Measurements from ENCODE around the gene ZCCHC9.
"Not testable (repeated sequence)": the region's sequence is repeated elsewhere in the genome, so short reads cannot be mapped to it uniquely, and the experiment has no call there.

ZCCHC9 gene

DNA sequence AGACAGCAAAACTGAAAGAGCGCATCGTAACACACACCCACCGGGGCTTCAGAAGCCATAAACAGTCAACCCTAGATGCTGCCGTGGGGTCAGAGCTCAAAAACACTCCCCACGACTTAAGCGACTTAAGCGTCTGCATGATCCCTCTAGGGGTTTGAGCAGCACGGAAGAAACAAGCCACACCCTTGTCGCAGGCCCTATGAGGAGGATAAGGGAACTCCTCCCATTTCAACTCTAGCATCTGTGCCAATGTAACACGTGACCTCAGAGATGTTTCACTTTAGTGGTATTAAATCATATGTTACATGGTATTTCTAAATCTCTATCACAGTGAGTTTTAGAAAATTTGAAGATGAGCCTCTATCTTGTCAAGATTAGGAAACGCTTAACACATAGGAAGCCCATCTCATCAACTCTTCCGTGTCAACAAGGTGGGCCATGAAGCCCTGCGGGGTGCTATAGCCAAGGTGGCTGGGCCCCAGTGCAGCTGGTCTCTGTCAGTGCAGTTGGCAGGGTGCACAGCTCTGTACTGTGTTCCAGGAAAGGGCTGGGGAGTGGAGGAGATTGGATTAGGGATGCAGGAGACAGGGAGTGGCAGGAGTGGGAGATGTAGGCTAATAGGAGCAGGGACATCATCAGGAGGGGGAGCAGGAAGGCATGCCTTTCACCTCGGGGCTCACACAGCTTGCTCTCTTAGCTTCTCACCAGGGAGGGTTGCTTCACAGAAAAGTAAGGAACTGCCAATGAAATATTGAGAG is 33.1 kb downstream of the ZCCHC9 start:
- Histone ChIP-seq H3K4me3 (ENCODE audit: low read length) (no peak overlapping the region), H3K4me1 (ENCODE audit: control insufficient read depth, insufficient read depth, low read length) (0 out of 2 replicates have a peak, but pooled peaks cover 2% of the 10 kb centered on the region), H3K27ac (ENCODE audit: low read length) (no peak overlapping the region), H3K27me3 (ENCODE audit: control insufficient read depth, insufficient read depth, low read length) (no peaks in the 10 kb centered on the region), H3K9me3 (ENCODE audit: control insufficient read depth, insufficient read depth, low read length) (no peaks in the 10 kb centered on the region), H3K36me3 (ENCODE audit: control insufficient read depth, insufficient read depth, low read length) (no peaks in the 10 kb centered on the region)
- DNase-seq (ENCODE audit: low read depth, low spot score), result no peak
- no CpG with 5 or more reads among the region's 14 CpGs for WGBS (ENCODE audit: insufficient coverage, insufficient read length)

DNA sequence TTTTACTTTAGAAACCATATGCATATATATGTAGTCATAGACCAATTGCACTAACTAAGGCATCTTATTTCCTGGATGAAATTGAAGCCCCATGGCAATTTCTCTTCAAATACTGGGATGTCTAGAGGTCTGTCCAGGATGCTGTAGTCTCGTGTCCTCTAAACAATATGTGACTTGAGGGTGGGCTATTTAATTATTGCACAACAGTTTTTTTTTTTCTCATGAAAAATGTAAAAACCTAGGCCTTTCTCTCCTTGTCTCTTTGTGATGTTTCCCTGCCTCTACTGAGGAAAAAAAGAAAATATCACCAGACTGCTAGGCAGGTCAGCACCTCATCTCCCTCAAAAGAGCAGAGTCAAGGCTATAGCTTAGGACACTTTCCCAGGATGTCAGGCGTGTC is 34.6 kb downstream of the ZCCHC9 start:
- Histone ChIP-seq H3K4me1 (ENCODE audit: control insufficient read depth, insufficient read depth, low read length) (0 out of 2 replicates have a peak, but pooled peaks cover 2% of the 10 kb centered on the region), H3K36me3 (ENCODE audit: control insufficient read depth, insufficient read depth, low read length) (no peaks in the 10 kb centered on the region), H3K27me3 (ENCODE audit: control insufficient read depth, insufficient read depth, low read length) (no peaks in the 10 kb centered on the region), H3K27ac (ENCODE audit: low read length) (no peak overlapping the region), H3K9me3 (ENCODE audit: control insufficient read depth, insufficient read depth, low read length) (no peaks in the 10 kb centered on the region), H3K4me3 (ENCODE audit: low read length) (no peak overlapping the region)
- DNase-seq (ENCODE audit: low read depth, low spot score), result no peak
- WGBS (ENCODE audit: insufficient coverage, insufficient read length), result no CpG with 5 or more reads among the region's 2 CpGs

- H3K36me3 ChIP-seq (ENCODE audit: control insufficient read depth, insufficient read depth, low read length), result no peaks in the 10 kb centered on the region
- H3K4me3 ChIP-seq (ENCODE audit: low read length), result no peak overlapping the region
- no CpG with 5 or more reads among the region's 1 CpG for WGBS (ENCODE audit: insufficient coverage, insufficient read length)
- no peaks in the 10 kb centered on the region for H3K27me3 ChIP-seq (ENCODE audit: control insufficient read depth, insufficient read depth, low read length)
- no peak overlapping the region for H3K27ac ChIP-seq (ENCODE audit: low read length)
- no peak for DNase-seq (ENCODE audit: low read depth, low spot score)
- H3K9me3 ChIP-seq (ENCODE audit: control insufficient read depth, insufficient read depth, low read length), result no peaks in the 10 kb centered on the region
- 0 out of 2 replicates have a peak, but pooled peaks cover 2% of the 10 kb centered on the region for H3K4me1 ChIP-seq (ENCODE audit: control insufficient read depth, insufficient read depth, low read length)
Observed at GRCh38 chr5:81336556-81336955, 35.2 kb downstream of the ZCCHC9 start.

DNA sequence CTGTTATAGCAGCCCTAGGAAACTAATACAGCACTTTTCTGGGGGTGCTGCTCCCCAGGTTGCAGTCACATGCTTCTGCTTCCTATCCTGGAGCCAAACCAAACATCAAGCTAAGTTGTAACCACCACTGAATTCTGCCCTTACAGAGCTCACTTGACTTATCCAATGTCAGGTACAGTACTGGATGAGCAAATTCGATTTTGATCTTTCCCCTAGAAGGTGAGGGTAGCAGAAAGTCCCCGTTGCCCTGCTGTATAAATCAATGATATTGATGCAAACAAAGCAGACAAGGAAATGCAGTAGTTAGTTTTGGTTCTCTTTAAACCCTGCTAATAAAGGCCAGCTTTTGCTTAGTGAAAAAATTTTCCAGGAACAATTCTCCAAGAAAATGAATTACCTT is 36.4 kb downstream of the ZCCHC9 start:
- WGBS (ENCODE audit: insufficient coverage, insufficient read length), result no CpG with 5 or more reads among the region's 2 CpGs
- Histone ChIP-seq H3K4me1 (ENCODE audit: control insufficient read depth, insufficient read depth, low read length) (0 out of 2 replicates have a peak, but pooled peaks cover 2% of the 10 kb centered on the region), H3K27me3 (ENCODE audit: control insufficient read depth, insufficient read depth, low read length) (no peaks in the 10 kb centered on the region), H3K9me3 (ENCODE audit: control insufficient read depth, insufficient read depth, low read length) (no peaks in the 10 kb centered on the region), H3K36me3 (ENCODE audit: control insufficient read depth, insufficient read depth, low read length) (no peaks in the 10 kb centered on the region), H3K27ac (ENCODE audit: low read length) (no peak overlapping the region), H3K4me3 (ENCODE audit: low read length) (no peak overlapping the region)
- DNase-seq (ENCODE audit: low read depth, low spot score), result no peak

GRCh38 chr5:81338213-81338612 is 36.8 kb downstream of the ZCCHC9 start:
- not testable (repeated sequence) for DNase-seq (ENCODE audit: low read depth, low spot score); H3K27me3 ChIP-seq (ENCODE audit: control insufficient read depth, insufficient read depth, low read length); H3K4me1 ChIP-seq (ENCODE audit: control insufficient read depth, insufficient read depth, low read length); H3K36me3 ChIP-seq (ENCODE audit: control insufficient read depth, insufficient read depth, low read length); H3K27ac ChIP-seq (ENCODE audit: low read length); H3K4me3 ChIP-seq (ENCODE audit: low read length); H3K9me3 ChIP-seq (ENCODE audit: control insufficient read depth, insufficient read depth, low read length)
- no CpG with 5 or more reads among the region's 3 CpGs for WGBS (ENCODE audit: insufficient coverage, insufficient read length)

GRCh38 chr5:81344736-81345135 is 43.3 kb downstream of the ZCCHC9 start:
- Histone ChIP-seq H3K27ac (ENCODE audit: low read length) (no peak overlapping the region), H3K9me3 (ENCODE audit: control insufficient read depth, insufficient read depth, low read length) (no peaks in the 10 kb centered on the region), H3K36me3 (ENCODE audit: control insufficient read depth, insufficient read depth, low read length) (no peaks in the 10 kb centered on the region), H3K27me3 (ENCODE audit: control insufficient read depth, insufficient read depth, low read length) (no peaks in the 10 kb centered on the region), H3K4me3 (ENCODE audit: low read length) (no peak overlapping the region), H3K4me1 (ENCODE audit: control insufficient read depth, insufficient read depth, low read length) (peaks cover 2% of the 10 kb centered on the region; the same call in 1 of the 2 replicates)
- no peak for DNase-seq (ENCODE audit: low read depth, low spot score)
- no CpG with 5 or more reads among the region's 13 CpGs for WGBS (ENCODE audit: insufficient coverage, insufficient read length)

- H3K9me3 ChIP-seq (ENCODE audit: control insufficient read depth, insufficient read depth, low read length), result no peaks in the 10 kb centered on the region
- no peaks in the 10 kb centered on the region for H3K36me3 ChIP-seq (ENCODE audit: control insufficient read depth, insufficient read depth, low read length)
- H3K4me3 ChIP-seq (ENCODE audit: low read length), result no peak overlapping the region
- no peak for DNase-seq (ENCODE audit: low read depth, low spot score)
- H3K27ac ChIP-seq (ENCODE audit: low read length), result no peak overlapping the region
- WGBS (ENCODE audit: insufficient coverage, insufficient read length), result no CpG with 5 or more reads among the region's 5 CpGs
- no peaks in the 10 kb centered on the region for H3K27me3 ChIP-seq (ENCODE audit: control insufficient read depth, insufficient read depth, low read length)
- H3K4me1 ChIP-seq (ENCODE audit: control insufficient read depth, insufficient read depth, low read length), result peaks cover 2% of the 10 kb centered on the region; the same call in 1 of the 2 replicates
Observed at GRCh38 chr5:81345411-81346003, 44.1 kb downstream of the ZCCHC9 start.

- Histone ChIP-seq H3K27ac (ENCODE audit: low read length) (no peak overlapping the region), H3K4me1 (ENCODE audit: control insufficient read depth, insufficient read depth, low read length) (peaks cover 2% of the 10 kb centered on the region; the same call in 1 of the 2 replicates), H3K36me3 (ENCODE audit: control insufficient read depth, insufficient read depth, low read length) (no peaks in the 10 kb centered on the region), H3K9me3 (ENCODE audit: control insufficient read depth, insufficient read depth, low read length) (no peaks in the 10 kb centered on the region), H3K4me3 (ENCODE audit: low read length) (no peak overlapping the region), H3K27me3 (ENCODE audit: control insufficient read depth, insufficient read depth, low read length) (no peaks in the 10 kb centered on the region)
- DNase-seq (ENCODE audit: low read depth, low spot score), result no peak
- WGBS (ENCODE audit: insufficient coverage, insufficient read length), result no CpG with 5 or more reads among the region's 4 CpGs
Observed at GRCh38 chr5:81349161-81349560, 47.8 kb downstream of the ZCCHC9 start.

GRCh38 chr5:81350507-81350906 is 49.1 kb downstream of the ZCCHC9 start:
- Histone ChIP-seq H3K36me3 (ENCODE audit: control insufficient read depth, insufficient read depth, low read length) (no peaks in the 10 kb centered on the region), H3K4me1 (ENCODE audit: control insufficient read depth, insufficient read depth, low read length) (peaks cover 2% of the 10 kb centered on the region; the same call in 1 of the 2 replicates), H3K27ac (ENCODE audit: low read length) (no peak overlapping the region), H3K9me3 (ENCODE audit: control insufficient read depth, insufficient read depth, low read length) (no peaks in the 10 kb centered on the region), H3K27me3 (ENCODE audit: control insufficient read depth, insufficient read depth, low read length) (no peaks in the 10 kb centered on the region), H3K4me3 (ENCODE audit: low read length) (no peak overlapping the region)
- no peak for DNase-seq (ENCODE audit: low read depth, low spot score)

DNA sequence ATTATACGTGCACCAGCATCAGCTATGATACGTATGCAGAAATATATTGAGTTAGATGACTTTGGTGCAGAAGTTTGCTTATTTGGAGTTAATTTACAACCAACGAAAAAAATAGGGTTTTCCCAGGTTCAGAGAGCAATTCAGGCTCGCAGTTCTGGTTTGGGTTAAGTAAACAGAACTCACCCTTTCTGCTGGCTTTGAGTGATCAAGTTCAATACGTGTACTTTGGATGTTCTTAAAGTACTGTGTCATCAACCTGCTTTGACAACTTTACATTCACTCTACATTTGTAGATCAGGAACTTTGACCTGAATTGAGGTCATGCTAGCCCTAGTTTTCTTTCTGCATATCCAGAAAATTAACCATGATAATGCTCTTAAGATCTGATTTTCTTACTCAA is 51.8 kb downstream of the ZCCHC9 start:
- H3K36me3 ChIP-seq (ENCODE audit: control insufficient read depth, insufficient read depth, low read length), result no peaks in the 10 kb centered on the region
- H3K27ac ChIP-seq (ENCODE audit: low read length), result no peak overlapping the region
- no peaks in the 10 kb centered on the region for H3K27me3 ChIP-seq (ENCODE audit: control insufficient read depth, insufficient read depth, low read length)
- H3K9me3 ChIP-seq (ENCODE audit: control insufficient read depth, insufficient read depth, low read length), result no peaks in the 10 kb centered on the region
- DNase-seq (ENCODE audit: low read depth, low spot score), result no peak
- WGBS (ENCODE audit: insufficient coverage, insufficient read length), result no CpG with 5 or more reads among the region's 5 CpGs
- H3K4me1 ChIP-seq (ENCODE audit: control insufficient read depth, insufficient read depth, low read length), result peaks cover 2% of the 10 kb centered on the region; the same call in 1 of the 2 replicates
- H3K4me3 ChIP-seq (ENCODE audit: low read length), result no peak overlapping the region
